Type B pancreatic cell (in vitro differentiated cells): ENCODE data around the gene PARN. TPM values are rescaled to one million over a fixed set of nuclear protein-coding genes. Genes with fewer than 3 reads are reported as not detected.
A peak's percentile ranks its signal among the peaks of the same experiment; 100 is the strongest.
"Not testable (repeated sequence)": the region's sequence is repeated elsewhere in the genome, so short reads cannot be mapped to it uniquely, and the experiment has no call there.

Experiments
- DNase-seq: peaks from one replicate; pipeline ENCODE4 v3.0.0; 2021; ENCODE audit warnings: mixed read lengths; ENCODE audit not compliant: unreplicated experiment; ENCODE audit errors: extremely low spot score
- H3K27ac Mint-ChIP-seq: 2 replicates; pipeline ENCODE4 v1.8.0; 2021; ENCODE audit warnings: mild to moderate bottlenecking, mixed read lengths
- H3K27me3 Mint-ChIP-seq: 2 replicates; pipeline ENCODE4 v1.8.0; 2021; ENCODE audit warnings: mixed read lengths
- H3K36me3 Mint-ChIP-seq: 2 replicates; pipeline ENCODE4 v1.8.0; 2021; ENCODE audit warnings: mixed read lengths
- H3K4me1 Mint-ChIP-seq: one replicate; pipeline ENCODE4 v1.8.0; 2021; ENCODE audit warnings: mixed read lengths; ENCODE audit not compliant: unreplicated experiment
- H3K4me3 Mint-ChIP-seq: 2 replicates; pipeline ENCODE4 v1.8.0; 2021; ENCODE audit warnings: mild to moderate bottlenecking, mixed read lengths
- H3K9me3 Mint-ChIP-seq: 2 replicates; pipeline ENCODE4 v1.8.0; 2021; ENCODE audit warnings: mixed read lengths
- total RNA-seq: library from RNA; stranded (reverse); gene quantifications from 2 replicates; pipeline ENCODE4 v1.2.1, GENCODE V29; 2021; ENCODE audit warnings: low replicate concordance
- TF ChIP-seq, protein P1 (sequence below): fragments of 200-600 bp; sonication (generic); conservative IDR thresholded peaks from 2 replicates; pipeline ENCODE4 v1.5.0; 2021; ENCODE audit warnings: antibody characterized with exemption, mild to moderate bottlenecking

The PARN gene
- total RNA-seq, 1 donor from 2014 or later = 26.1 TPM

DNA sequence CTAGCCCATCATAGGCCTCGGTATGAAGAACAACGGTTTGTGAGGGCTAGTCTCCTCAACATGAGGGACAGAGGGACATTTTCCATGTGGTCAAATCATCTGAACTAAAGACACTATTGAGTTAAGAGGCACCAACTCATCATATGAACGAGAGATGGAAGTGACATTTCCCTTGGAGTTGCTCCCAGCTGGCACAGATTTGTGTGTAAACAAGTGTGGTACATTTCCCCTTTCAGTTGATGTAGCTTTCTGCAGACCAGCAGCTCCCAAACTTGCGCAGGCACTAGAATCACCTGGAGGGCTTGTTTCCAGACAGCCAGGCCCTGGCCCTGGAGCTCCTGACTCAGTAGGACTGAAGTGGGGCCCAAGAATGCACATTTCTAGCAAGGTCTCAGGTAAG lies 205.5 kb downstream of the PARN start:
- no peaks in the 10 kb centered on the region for H3K27me3 Mint-ChIP-seq
- peaks cover 5% of the 10 kb centered on the region for H3K36me3 Mint-ChIP-seq
- TF ChIP-seq, protein P1, sequence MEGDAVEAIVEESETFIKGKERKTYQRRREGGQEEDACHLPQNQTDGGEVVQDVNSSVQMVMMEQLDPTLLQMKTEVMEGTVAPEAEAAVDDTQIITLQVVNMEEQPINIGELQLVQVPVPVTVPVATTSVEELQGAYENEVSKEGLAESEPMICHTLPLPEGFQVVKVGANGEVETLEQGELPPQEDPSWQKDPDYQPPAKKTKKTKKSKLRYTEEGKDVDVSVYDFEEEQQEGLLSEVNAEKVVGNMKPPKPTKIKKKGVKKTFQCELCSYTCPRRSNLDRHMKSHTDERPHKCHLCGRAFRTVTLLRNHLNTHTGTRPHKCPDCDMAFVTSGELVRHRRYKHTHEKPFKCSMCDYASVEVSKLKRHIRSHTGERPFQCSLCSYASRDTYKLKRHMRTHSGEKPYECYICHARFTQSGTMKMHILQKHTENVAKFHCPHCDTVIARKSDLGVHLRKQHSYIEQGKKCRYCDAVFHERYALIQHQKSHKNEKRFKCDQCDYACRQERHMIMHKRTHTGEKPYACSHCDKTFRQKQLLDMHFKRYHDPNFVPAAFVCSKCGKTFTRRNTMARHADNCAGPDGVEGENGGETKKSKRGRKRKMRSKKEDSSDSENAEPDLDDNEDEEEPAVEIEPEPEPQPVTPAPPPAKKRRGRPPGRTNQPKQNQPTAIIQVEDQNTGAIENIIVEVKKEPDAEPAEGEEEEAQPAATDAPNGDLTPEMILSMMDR = no peak
- H3K4me1 Mint-ChIP-seq = peaks cover 16% of the 10 kb centered on the region
- no peaks in the 10 kb centered on the region for H3K9me3 Mint-ChIP-seq
- no peak overlapping the region for H3K27ac Mint-ChIP-seq
- no peak for DNase-seq
- H3K4me3 Mint-ChIP-seq = no peak overlapping the region

DNA sequence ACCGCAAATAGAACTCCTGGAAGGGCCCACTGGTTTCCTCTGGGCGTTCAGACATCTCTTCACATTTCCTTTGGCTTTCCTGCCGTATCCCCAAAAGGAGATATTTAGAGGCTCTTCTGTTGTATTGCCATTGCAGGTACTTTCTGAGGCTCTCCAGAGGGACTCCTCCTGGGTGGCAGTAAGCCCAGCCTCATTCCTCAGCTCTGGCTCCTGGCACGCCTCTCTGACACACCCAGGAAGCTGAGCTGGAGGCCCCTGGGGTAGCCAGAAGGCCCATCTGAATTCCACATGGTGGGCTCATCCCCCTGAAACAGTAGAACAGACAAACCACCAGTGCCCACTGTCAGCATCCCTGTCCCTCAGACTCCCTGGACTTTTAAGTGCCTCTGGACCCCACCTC lies 206.7 kb downstream of the PARN start:
- Mint-ChIP-seq H3K9me3 (no peaks in the 10 kb centered on the region), H3K27me3 (no peaks in the 10 kb centered on the region), H3K4me3 (no peak overlapping the region), H3K36me3 (peaks cover 5% of the 10 kb centered on the region), H3K4me1 (peaks cover 11% of the 10 kb centered on the region), H3K27ac (no peak overlapping the region)
- TF ChIP-seq, protein P1 = no peak
- no peak for DNase-seq

DNA sequence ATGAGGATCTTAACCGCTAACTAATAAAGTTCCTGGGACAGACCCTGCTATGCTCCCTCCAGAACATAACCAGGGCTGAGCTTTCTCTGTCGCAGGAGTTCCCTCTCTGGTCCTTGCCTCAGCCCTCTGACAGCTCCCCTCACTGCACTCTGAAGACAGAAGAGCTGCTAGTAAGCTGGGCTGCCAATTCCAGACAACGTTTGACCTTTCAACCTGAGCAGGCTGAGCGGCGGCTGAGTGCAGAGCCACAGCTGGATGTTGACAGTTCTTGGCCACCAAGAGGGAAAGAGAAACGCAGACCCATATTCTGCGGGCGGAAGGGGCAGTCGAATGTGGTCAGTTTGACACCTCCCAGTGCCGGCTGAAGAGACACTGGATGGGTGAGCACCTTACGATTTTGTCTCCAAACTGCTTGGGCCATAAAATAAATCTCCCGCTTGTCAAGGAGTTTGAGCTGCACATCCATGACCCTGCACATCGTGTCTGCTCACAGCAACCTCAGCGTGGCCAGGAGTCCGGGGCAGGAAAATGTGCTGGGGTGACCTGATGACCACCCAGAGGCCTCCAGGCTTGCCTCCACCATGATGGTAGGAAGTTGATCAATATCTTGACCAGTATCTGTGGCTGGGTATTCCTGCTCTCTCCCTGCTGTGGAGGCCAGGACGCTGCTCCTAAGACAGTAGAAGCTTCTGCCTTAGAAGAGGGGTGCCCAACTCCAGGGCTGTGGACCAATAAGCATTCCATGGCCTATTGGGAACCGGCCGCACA lies 209.2 kb downstream of the PARN start:
- Mint-ChIP-seq H3K27me3 (no peaks in the 10 kb centered on the region), H3K36me3 (peaks cover 12% of the 10 kb centered on the region), H3K9me3 (no peaks in the 10 kb centered on the region), H3K4me1 (peaks cover 4% of the 10 kb centered on the region), H3K4me3 (no peak overlapping the region), H3K27ac (no peak overlapping the region)
- TF ChIP-seq, protein P1 = no peak
- no peak for DNase-seq

DNA sequence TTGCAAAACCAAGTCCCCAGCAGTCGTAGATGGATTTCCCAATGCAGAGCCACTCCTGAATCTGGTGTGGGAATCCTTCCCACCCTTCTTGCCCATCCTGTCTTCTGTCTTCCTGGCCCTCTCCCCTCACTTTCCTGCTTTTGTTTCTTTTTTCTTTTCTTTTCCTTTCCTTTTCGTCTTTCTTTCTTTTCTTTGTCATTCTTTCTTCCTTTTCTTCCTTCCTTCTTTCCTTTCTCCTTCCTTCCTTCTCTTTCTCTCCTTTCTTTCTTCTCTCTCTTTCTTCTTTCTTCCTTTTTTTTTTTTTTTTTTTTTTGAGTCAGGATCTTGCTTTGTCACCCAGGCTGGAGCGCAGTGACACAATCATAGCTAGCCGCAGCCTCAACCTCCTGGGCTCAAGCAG lies 209.8 kb downstream of the PARN start:
- H3K27ac Mint-ChIP-seq, H3K4me1 Mint-ChIP-seq, H3K9me3 Mint-ChIP-seq, H3K4me3 Mint-ChIP-seq, DNase-seq, H3K27me3 Mint-ChIP-seq: not testable (repeated sequence)
- H3K36me3 Mint-ChIP-seq = peaks cover 12% of the 10 kb centered on the region

DNA sequence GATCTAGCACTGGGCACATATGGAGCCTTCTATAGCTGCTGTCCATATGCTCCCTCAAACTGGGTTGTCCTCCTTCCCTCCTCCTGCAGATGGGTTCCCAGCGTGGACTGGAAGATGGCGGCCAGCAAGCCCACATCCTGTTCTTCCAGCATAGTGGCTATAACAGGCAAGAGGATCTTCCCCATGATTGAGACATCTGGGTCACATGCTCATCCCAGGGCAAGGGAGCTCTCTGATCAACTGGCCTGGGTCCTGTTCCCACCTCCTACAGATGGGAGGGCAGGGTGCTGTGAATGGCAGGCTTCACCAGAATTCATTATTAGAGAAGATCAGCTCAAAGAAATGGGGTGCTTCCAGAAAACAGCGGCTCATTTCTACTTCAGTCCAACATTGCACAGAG lies 210.2 kb downstream of the PARN start:
- DNase-seq = no peak
- TF ChIP-seq, protein P1 = no peak
- Mint-ChIP-seq H3K9me3 (no peaks in the 10 kb centered on the region), H3K4me3 (no peak overlapping the region), H3K27ac (no peak overlapping the region), H3K4me1 (peaks cover 4% of the 10 kb centered on the region), H3K27me3 (no peaks in the 10 kb centered on the region), H3K36me3 (peaks cover 12% of the 10 kb centered on the region)

DNA sequence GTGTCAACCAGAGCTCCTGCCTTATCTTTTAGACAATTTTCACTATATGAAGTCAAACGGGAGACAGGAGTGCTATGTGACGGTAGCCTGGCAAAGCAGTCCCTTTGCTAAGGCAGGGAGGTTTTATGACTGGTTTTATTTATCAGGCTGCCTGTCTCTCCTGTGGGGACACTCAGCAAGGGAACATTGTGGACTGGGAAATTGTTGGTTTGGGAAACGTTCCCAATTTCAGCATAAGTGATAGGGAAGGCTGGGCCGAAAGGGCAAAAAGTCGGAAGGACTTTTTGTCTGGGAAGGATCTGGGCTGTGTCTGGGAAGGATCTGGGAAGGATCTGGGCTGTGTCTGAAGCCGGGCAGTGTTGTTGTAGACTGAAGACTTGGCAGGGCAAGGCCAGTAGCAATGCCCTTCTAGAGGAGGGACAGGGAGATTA lies 211.2 kb downstream of the PARN start:
- H3K36me3 Mint-ChIP-seq = peaks cover 12% of the 10 kb centered on the region

More for the DNA sequence above, 211.2 kb downstream of the PARN start:
- TF ChIP-seq, protein P1 = no peak
- no peaks in the 10 kb centered on the region for H3K27me3 Mint-ChIP-seq
- no peak overlapping the region for H3K4me3 Mint-ChIP-seq
- H3K27ac Mint-ChIP-seq = peak overlapping the region; percentile 16
- H3K9me3 Mint-ChIP-seq = no peaks in the 10 kb centered on the region
- DNase-seq = no peak
- H3K4me1 Mint-ChIP-seq = peaks cover 4% of the 10 kb centered on the region
